PC-3 (cell line): ENCODE measurements around the gene TMEM150A.

Experiments
- EZH2 ChIP-seq: fragments of 300-600 bp; sonication (generic); IDR thresholded peaks from one replicate; pipeline ENCODE4 v1.6.1; 2017; ENCODE audit warnings: antibody characterized with exemption, mild to moderate bottlenecking, low read length; ENCODE audit not compliant: unreplicated experiment
- EZH2phosphoT487 ChIP-seq: fragments of 300-600 bp; sonication (generic); IDR thresholded peaks from 2 replicates; pipeline ENCODE4 v1.6.1; 2018; ENCODE audit warnings: mild to moderate bottlenecking, antibody characterized with exemption, low read length, borderline replicate concordance
- TF ChIP-seq, protein P1 (sequence below): fragments of 300-600 bp; sonication (generic); conservative IDR thresholded peaks from 2 replicates; pipeline ENCODE4 v1.5.1; 2017; ENCODE audit warnings: antibody characterized with exemption, low read depth, mild to moderate bottlenecking, low read length

DNA sequence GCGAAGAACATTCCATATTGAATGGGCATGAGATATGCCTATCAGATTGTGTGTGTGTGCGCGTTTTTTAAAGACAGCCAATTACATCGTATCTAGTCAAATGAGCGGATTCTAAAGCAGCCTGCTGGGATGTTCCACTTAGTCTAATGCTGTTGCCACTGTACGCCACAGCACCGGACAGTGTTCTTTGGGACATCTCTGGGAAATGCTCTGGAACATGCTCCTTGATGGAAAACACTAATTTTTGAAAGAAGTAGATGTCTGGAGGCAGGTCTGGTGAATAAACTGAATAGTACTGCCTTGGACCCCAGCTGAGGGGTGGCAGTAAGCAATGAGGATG is 3.6 kb upstream of the TMEM150A start:
- TF ChIP-seq, protein P1, sequence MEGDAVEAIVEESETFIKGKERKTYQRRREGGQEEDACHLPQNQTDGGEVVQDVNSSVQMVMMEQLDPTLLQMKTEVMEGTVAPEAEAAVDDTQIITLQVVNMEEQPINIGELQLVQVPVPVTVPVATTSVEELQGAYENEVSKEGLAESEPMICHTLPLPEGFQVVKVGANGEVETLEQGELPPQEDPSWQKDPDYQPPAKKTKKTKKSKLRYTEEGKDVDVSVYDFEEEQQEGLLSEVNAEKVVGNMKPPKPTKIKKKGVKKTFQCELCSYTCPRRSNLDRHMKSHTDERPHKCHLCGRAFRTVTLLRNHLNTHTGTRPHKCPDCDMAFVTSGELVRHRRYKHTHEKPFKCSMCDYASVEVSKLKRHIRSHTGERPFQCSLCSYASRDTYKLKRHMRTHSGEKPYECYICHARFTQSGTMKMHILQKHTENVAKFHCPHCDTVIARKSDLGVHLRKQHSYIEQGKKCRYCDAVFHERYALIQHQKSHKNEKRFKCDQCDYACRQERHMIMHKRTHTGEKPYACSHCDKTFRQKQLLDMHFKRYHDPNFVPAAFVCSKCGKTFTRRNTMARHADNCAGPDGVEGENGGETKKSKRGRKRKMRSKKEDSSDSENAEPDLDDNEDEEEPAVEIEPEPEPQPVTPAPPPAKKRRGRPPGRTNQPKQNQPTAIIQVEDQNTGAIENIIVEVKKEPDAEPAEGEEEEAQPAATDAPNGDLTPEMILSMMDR = no peak
- TF ChIP-seq EZH2phosphoT487 (no peak), EZH2 (no peak)
